NCI-H2196 (cell line): ENCODE data around the gene POLR2J2.
"Not testable (repeated sequence)": the region's sequence is repeated elsewhere in the genome, so short reads cannot be mapped to it uniquely, and the experiment has no call there.

ENCODE experiments used
- DNase-seq: peaks from one replicate; lab custom pipeline; 2025; ENCODE audit not compliant: unreplicated experiment; lab: John Stamatoyannopoulos, UW

Gene POLR2J2

GRCh38 chr7:102673447-102674067, 2.1 kb upstream of the POLR2J2 start:
- DNase-seq = not testable (repeated sequence)

DNA sequence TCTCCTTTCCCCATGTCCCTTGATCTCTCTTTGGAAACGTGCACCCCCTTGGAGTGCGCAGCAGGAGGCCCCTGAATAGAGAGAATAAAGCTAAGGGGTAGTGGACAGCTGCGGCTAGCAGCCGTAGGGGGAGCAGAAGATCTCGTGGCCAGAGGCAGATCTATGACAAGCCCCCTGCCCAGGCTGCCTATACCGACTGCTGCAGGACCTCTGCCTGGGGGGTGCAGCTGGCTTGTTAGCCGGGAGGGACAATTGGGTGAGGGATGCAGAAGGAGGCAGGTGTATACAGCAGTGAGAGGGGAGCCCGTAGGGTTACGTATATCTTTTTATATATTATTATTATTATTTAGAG, 469 bp upstream of the POLR2J2 start:
- DNase-seq = not testable (repeated sequence)

DNA sequence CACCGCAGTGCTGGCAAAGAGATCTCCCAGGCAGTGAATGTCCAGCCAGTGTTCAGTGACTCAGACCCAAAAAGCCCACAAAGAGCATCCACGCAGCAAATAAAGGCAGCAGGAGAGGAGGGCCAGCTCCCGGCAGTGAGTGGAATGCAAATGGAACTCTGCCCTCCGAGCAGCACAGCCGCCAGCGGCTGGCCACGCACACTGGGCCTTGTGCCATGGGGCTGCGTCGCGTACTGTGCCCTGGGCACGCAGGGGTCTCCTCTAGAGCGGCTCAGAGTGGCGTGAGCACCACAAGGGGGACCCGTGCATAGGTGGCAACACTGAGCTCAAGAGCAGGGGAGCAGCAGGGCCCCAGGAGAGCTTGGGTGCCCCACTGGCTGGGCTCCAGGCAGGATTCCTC, 3.9 kb downstream of the POLR2J2 start:
- DNase-seq = not testable (repeated sequence)

DNA sequence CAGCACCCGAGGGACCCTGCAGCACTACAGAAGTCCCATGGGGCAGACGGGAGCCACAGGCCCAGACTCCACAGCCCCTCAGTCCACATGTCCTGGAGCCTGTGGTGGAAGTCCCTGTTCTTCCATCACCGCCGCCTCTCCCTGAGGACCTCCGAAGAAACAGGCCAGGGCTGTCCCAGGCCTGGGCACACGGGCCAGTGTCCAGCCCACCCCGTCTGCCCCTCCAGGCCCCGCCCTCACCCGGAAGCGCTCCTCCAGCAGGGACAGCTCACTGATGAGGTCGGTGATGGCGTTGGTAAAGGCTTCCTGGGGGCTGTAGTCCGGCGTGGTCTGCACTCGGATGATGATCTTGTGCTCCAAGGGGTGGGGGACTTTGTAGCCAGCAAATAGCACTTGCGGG, 4.6 kb downstream of the POLR2J2 start:
- DNase-seq = not testable (repeated sequence)

DNA sequence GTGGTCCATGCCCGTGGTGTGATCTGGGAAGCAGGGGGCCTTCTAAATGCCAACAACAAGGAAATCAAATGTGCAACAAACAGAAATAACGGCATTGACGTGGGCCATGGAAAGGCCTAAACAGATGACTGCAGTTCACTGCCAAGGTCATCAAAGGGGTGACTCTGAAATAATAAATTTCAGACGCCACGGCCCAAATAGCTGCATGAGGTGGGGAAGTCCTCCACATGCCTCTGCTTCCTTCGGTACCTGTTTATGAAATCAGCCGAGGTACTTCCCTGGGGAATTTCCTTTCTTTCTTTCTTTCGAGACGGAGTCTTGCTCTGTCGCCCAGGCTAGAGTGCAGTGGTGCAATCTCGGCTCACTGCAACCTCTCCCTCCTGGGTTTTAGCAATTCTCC, 6.7 kb downstream of the POLR2J2 start:
- not testable (repeated sequence) for DNase-seq

- DNase-seq = not testable (repeated sequence)
These were observed 21.5 kb downstream of the POLR2J2 start, which contains the start of gene SPDYE2B for GRCh38 chr7:102649924-102650323. SPDYE2B (plus strand) TSS chr7:102650319; CDS start chr7:102652349, 2,030 bp downstream.

- DNase-seq = not testable (repeated sequence)
These were observed 23.6 kb downstream of the POLR2J2 start for GRCh38 chr7:102647813-102648212.

DNA sequence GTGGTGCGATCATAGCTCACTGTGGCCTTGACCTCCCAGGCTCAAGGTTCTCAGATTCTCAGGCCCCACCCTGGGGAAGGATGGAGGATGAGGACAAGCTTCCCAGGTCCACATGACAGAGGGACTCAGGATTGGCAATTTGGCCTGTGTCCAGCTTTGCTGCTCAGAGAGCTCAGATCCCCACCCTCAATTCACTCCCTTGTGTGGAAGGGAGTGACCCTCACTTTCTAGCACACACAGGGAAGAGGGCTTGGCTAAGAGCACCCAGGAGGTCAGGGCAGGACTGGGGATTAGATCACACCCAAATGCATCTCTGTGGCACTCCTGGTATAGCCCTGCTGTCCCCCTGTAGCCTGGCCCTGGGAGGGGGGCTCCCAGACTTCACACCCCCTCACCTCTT, 28.1 kb downstream of the POLR2J2 start:
- not testable (repeated sequence) for DNase-seq

DNA sequence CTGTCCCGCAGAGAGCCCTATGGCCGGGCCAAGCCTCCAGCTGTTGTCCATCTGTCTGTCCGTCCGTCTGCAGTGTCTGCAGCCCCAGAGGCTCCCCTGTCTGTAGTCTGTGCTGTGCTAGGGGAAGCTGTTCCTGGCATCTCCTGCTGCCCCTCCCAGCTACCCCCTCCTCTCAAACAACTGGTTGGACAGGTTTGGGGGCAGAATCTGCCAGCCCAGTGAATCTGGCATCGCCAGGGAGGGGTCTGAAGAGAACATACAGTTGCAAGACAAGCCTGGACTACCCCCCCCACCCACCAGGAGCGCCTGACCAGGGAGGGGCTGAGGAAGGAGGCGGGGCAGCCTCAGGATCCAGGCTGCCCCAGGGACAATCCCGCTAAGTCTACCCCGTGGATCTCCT, 28.8 kb downstream of the POLR2J2 start, which contains the start of gene UPK3BL1:
TSS of gene UPK3BL1 (minus strand) at position 101 of the 400 bp plus-strand sequence. CDS start at position 51, 50 bp downstream.
- DNase-seq = not testable (repeated sequence)

GRCh38 chr7:102638848-102639247, 32.6 kb downstream of the POLR2J2 start:
- not testable (repeated sequence) for DNase-seq

DNA sequence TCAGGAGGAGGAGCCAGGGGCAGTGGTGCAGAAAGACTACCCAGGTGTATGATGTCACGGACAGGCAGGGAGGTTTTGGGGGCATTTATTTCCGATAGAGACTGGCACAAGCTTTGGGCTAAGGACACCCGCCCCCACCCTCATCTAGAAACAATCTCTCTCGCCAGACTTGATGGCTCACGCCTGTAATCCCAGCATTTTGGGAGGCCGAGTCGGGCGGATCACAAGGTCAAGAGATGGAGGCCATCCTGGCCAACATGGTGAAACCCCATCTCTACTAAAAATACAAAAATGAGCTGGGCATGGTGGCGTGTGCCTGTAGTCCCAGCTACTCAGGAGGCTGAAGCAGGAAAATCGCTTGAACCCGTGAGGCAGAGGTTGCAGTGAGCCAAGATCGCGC, 34.5 kb downstream of the POLR2J2 start:
- not testable (repeated sequence) for DNase-seq

DNA sequence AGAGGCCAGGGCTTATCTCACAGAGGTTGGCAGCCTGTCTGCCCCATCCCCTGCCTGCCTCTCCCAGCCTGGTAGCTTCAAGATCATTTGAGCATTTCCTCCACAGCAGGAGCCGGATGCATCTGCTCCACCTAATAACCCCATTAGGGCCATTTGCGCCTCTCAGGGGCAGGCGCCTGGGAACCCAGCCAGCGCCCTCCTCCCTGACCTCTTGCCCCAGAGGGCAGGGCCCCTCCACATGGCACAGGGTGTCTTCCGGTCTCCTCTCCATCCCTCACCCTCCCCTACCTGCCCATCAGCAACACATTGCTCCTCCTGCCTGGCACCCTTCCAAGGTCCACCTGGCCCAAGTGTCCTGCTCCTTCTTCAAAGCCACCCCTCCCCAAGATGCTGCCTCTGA, 36.1 kb downstream of the POLR2J2 start:
- DNase-seq = not testable (repeated sequence)

- not testable (repeated sequence) for DNase-seq
These were observed 37.2 kb downstream of the POLR2J2 start for GRCh38 chr7:102634299-102634698.

DNA sequence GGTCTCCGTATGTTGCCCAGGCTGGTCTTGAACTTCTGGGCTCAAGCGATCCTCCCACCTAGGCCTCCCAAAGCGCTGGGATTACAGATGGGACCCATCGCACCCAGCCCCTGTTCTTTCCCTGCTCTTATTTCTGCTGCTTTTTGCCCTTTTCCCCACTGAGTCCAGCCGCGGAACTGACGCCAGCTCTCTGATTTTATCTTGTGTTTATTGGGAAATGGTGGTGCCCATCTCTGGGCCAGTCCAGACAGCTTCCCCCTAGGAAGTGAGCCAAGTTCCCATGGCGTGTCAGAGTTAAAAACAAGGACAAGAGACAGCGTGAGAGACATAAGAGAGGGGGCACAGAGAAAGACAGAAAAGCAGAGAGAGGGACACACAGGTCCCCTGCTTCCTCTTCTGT, 40.8 kb downstream of the POLR2J2 start:
- DNase-seq = not testable (repeated sequence)

DNA sequence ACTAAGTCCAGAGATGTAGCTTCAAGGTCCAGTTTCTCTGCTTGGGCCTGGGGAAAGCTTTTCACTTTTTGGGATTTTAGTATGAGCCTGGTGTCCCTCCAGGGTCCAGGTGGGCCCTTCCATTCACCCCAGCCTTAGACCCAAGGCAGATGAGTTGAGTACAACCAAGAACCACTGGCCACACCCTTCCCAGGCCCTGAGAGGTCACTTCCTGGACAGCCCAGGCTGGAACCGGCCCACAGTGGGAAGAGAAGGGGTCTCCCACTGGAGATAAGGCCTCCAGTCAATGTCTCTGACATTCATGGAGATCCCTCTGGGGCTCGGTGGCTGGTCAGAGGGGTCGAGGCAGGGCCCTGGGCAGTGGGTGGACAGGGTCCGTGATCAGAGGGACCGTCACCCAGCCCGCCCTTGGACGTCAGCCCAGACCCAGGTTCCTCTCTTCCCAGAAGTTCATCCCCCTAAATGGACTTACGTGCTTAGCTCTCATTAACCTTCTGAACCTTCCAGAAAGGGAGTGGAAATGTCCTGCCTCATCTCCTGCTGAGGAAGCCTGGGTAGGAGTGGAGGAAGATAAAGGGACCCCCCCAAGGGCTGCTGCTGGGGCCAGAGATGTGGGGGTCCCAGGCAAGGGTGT, 44.1 kb downstream of the POLR2J2 start:
- DNase-seq = not testable (repeated sequence)

DNA sequence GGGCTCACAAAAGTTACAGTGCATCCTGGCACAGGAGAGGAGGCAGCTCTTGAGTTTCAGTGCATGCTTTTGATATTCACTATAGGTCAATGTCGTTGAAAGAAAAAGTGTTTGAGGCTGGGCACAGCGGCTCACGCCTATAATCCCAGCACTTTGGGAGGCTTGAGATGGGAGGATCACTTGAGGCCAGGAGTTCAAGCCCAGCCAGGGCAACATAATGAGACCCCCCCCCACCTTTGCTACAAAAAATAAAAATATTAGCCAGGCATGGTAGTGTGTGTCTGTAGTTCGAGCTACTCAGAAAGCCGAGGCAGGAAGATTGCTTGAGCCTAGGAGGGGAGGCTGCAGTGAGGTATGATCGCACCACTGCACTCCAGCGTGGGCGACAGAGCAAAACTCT, 53.3 kb downstream of the POLR2J2 start:
- DNase-seq = not testable (repeated sequence)

DNA sequence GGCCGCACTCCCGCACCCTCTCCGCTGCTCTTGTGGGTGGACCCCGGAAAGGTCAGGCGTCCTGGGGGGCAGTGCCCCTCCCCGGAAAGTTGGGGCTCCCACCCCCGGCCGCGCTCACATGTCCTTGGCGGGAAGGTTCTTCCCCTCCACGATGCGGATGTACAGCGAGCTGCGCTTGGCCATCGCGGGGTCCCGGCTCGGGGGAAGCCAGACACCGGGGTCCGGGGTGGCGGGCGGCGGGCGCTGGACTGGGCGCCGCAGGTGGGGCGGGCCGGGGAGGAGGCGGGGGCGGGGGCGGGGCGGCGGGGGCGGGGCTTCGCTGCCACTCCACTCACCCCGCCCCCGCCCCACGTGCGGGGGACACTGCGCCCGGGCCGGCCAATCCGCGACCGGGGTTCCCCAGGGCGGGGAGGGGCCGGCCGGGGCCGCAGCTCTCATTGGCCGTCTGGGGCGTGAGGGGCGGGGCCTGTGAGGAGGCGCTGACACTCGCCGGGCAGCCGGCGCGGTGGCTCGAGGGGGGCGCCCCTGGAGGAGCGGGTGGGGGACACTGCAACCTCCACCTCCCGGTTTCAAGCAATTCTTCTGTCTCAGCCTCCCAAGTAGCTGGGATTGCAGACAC, 54.8 kb downstream of the POLR2J2 start, which contains the start of gene RASA4:
TSS of gene RASA4 (minus strand) at position 250 of the 619 bp plus-strand sequence. CDS start at position 183, 67 bp downstream.
- DNase-seq = not testable (repeated sequence)
